Kidney (tissue), 14 donors: ENCODE data around the gene DNMBP. TPM values are rescaled to one million over a fixed set of nuclear protein-coding genes. Genes with fewer than 3 reads are reported as not detected.
A peak's percentile ranks its signal among the peaks of the same experiment; 100 is the strongest.
"Not testable (repeated sequence)": the region's sequence is repeated elsewhere in the genome, so short reads cannot be mapped to it uniquely, and the experiment has no call there.

Experiments used
- DNase-seq, 5 donors: peaks; one replicate each; pipeline ENCODE4 v3.0.0-alpha.2; 2013 to 2020
- FAIRE-seq: peaks from 2 replicates; lab custom pipeline; 2012; peaks lifted over from hg19 to GRCh38; lab: Jason Lieb, UNC
- H3K27ac ChIP-seq, 2 donors: one replicate each; pipeline ENCODE4 v1.7.0; 2013; ENCODE audit warnings: low read depth in 2 of 2, low read length in 2 of 2, inconsistent platforms in 1 of 2
- H3K27me3 ChIP-seq: one replicate; pipeline ENCODE4 v1.7.1; 2013; ENCODE audit warnings: low read length, inconsistent platforms; ENCODE audit not compliant: control insufficient read depth, insufficient read depth
- H3K36me3 ChIP-seq, 3 donors: one replicate each; pipeline versions ENCODE4 v1.7.0 to v1.7.1; 2013; ENCODE audit warnings: low read length in 3 of 3, control low read depth in 1 of 3, inconsistent platforms in 1 of 3; ENCODE audit not compliant: insufficient read depth in 3 of 3, control insufficient read depth in 2 of 3
- H3K4me1 ChIP-seq, 3 donors: one replicate each; pipeline versions ENCODE4 v1.7.0 to v1.7.1; 2013; ENCODE audit warnings: low read length in 3 of 3, inconsistent platforms in 1 of 3, low read depth in 1 of 3; ENCODE audit not compliant: control insufficient read depth in 2 of 3, insufficient read depth in 2 of 3
- H3K4me3 ChIP-seq, 3 donors: one replicate each; pipeline versions ENCODE4 v1.7.0 to v1.8.1; 2013; ENCODE audit warnings: low read length in 3 of 3, control low read depth in 1 of 3, inconsistent platforms in 1 of 3
- H3K9ac ChIP-seq, 3 donors: one replicate each; pipeline versions ENCODE4 v1.7.0 to v1.7.1; 2013; ENCODE audit warnings: low read length in 3 of 3, control low read depth in 1 of 3, inconsistent platforms in 1 of 3
- H3K9me3 ChIP-seq, 3 donors: one replicate each; pipeline versions ENCODE4 v1.7.0 to v1.7.1; 2013; ENCODE audit warnings: low read length in 3 of 3, control low read depth in 1 of 3, inconsistent platforms in 1 of 3; ENCODE audit not compliant: control insufficient read depth in 2 of 3, insufficient read depth in 1 of 3
- intact Hi-C: fragments of 100-400 bp; cut with DNase I; formaldehyde crosslinking; loops from one replicate; pipeline ENCODE4 v1.11.1; 2022
- polyA plus RNA-seq: library from polyadenylated mRNA; stranded (reverse); fragments of 350-450 nt; fragmentation: Illumina TruSeq; extraction: RNeasy Lipid Tissue Mini Kit (QIAGEN cat#74804); gene quantifications from one replicate; pipeline ENCODE4 v1.2.3, GENCODE V29; 2014; ENCODE audit warnings: low read depth, low replicate concordance; ENCODE audit not compliant: insufficient read depth
- total RNA-seq: library from RNA; stranded (reverse); fragmentation: NEBNext Ultra II Directional; extraction: Animal tissue kit (Norgen Biotek cat#: 25700); gene quantifications from one replicate; pipeline ENCODE4 v1.2.1, GENCODE V29; 2021
- TF ChIP-seq, protein P1 (sequence below): IDR thresholded peaks from 3 replicates; pipeline ENCODE4 v1.5.1; 2012; ENCODE audit warnings: mild to moderate bottlenecking, moderate library complexity, borderline replicate concordance; ENCODE audit not compliant: insufficient read depth; ENCODE audit errors: extremely low read depth
- donor health status: control.
- donor health status: control.
- donor health status: control.
- donor health status: control.
- donor health status: control.
- donor health status: DM: yes; HTN: yes; CAD: no.
- donor health status: Normal renal cell carcinoma (clear cell type).

Gene DNMBP
- total and polyA plus RNA-seq, 2 donors from 2014 or later = 11.6 to 23.7 TPM

DNA sequence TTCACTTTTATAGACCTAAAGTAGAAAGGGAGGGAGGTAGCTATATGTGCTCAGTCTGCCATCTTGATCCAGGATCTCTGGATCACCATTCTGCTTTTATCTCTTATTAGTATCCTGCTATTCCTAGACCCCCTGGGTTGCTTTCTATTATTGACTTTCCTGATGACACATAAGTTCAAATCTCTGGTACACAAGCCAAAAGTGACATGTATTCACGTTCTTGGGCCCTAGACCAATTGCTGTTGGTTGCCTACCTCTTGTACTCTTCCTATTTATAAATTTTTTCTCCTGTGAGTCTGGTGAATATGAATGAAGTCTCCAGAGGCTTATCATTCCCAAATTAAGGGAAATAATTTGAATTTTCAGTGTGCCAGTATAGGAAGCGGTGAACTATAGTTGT is 56.9 kb downstream of the DNMBP start:
- intact Hi-C loops = no loop called here
- Histone ChIP-seq H3K27me3 (no peaks in the 10 kb centered on the region), H3K9me3 (no peaks in the 10 kb centered on the region), H3K4me1 (no peaks in the 10 kb centered on the region), H3K9ac (no peak overlapping the region), H3K4me3 (no peak overlapping the region), H3K27ac (no peak overlapping the region), H3K36me3 (peaks cover 0 to 15% (median 5%) of the 10 kb centered on the region in 3 donors)
- no peak for DNase-seq
- no peak for FAIRE-seq
- TF ChIP-seq, protein P1, sequence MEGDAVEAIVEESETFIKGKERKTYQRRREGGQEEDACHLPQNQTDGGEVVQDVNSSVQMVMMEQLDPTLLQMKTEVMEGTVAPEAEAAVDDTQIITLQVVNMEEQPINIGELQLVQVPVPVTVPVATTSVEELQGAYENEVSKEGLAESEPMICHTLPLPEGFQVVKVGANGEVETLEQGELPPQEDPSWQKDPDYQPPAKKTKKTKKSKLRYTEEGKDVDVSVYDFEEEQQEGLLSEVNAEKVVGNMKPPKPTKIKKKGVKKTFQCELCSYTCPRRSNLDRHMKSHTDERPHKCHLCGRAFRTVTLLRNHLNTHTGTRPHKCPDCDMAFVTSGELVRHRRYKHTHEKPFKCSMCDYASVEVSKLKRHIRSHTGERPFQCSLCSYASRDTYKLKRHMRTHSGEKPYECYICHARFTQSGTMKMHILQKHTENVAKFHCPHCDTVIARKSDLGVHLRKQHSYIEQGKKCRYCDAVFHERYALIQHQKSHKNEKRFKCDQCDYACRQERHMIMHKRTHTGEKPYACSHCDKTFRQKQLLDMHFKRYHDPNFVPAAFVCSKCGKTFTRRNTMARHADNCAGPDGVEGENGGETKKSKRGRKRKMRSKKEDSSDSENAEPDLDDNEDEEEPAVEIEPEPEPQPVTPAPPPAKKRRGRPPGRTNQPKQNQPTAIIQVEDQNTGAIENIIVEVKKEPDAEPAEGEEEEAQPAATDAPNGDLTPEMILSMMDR = no peak

DNA sequence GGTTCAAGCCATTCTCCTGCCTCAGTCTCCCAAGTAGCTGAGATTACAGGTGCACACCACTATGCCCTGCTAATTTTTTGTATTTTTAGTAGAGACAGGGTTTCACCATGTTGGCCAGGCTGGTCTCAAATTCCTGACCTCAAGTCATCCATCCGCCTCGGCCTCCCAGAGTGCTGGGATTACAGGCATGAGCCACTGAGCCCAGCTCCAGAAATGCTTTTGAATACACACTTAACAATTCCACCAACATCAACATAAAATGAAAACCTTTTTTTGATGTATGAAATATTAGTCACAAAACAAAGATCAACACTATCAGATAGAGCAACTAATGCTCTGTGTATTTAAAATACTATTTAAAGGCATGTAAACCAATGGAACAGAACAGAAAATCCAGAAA is 63.7 kb downstream of the DNMBP start:
- H3K4me3 ChIP-seq, H3K9me3 ChIP-seq, H3K36me3 ChIP-seq, FAIRE-seq, DNase-seq, H3K27me3 ChIP-seq, intact Hi-C loops, H3K27ac ChIP-seq, H3K9ac ChIP-seq, H3K4me1 ChIP-seq: not testable (repeated sequence)

DNA sequence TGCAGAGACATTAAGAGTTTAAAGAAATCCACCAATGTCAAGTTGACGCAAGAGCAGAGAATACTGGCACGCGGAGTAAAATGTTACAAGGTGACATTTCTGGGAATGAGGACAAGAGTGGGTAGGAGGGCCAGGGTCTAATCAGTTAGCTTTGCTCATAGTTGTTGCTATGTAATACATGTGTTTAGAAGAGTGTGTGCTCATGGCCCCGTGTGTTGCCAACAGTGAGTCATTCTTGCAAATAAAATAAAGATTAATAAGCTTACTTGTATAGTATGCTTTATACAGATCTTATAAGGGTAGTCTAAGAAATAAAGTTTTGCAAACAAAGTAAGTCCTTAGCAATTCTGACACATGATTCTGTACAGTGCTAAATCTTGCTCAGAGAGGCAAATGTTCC is 64.5 kb downstream of the DNMBP start:
- no peak for FAIRE-seq
- Histone ChIP-seq H3K9me3 (no peaks in the 10 kb centered on the region), H3K4me1 (peaks cover 0 to 5% (median 0%) of the 10 kb centered on the region in 3 donors), H3K36me3 (no peaks in the 10 kb centered on the region), H3K27me3 (no peaks in the 10 kb centered on the region), H3K4me3 (no peak overlapping the region), H3K27ac (no peak overlapping the region), H3K9ac (no peak overlapping the region)
- DNase-seq = peak in 1 of 5 donors; percentile 55
- TF ChIP-seq, protein P1 = no peak
- intact Hi-C loops = no loop called here

DNA sequence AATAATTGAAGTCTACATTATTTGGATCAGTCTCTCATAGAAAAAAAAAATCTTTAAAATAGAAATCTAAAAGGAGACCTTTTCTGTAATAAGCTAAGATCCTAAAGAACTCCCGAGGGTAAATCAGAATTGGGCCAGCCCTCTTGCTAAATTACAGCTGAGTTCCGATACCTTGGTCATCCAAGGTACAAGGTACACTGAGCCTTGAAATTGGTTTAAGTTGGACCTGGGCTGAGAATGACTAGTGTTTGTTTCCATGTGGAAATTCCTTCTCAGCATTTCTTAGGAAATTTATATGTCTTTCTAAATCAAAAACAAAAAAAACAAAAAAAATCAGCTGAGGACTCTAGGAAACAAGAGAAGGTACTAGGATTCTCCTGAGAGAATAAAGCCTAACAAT is 64.9 kb downstream of the DNMBP start:
- no peaks in the 10 kb centered on the region for H3K27me3 ChIP-seq
- no peak overlapping the region for H3K9ac ChIP-seq
- peaks cover 0 to 5% (median 0%) of the 10 kb centered on the region in 3 donors for H3K4me1 ChIP-seq
- H3K9me3 ChIP-seq = no peaks in the 10 kb centered on the region
- DNase-seq = no peak
- H3K4me3 ChIP-seq = no peak overlapping the region
- no peaks in the 10 kb centered on the region for H3K36me3 ChIP-seq
- no peak for FAIRE-seq
- H3K27ac ChIP-seq = no peak overlapping the region
- intact Hi-C loops = no loop called here
- TF ChIP-seq, protein P1 = no peak
